K562 (cell line): ENCODE data around the gene ABHD16B. TPM values are rescaled to one million over a fixed set of nuclear protein-coding genes. Genes with fewer than 3 reads are reported as not detected.

Experiments used
- ATAC-seq: fragments of 200-7000 bp; cut with Tn5 transposase; 3 replicates; pipeline ENCODE4 v1.9.1; 2020; ENCODE audit warnings: moderate library complexity
- BruUV-seq: library from RNA; stranded (reverse); fragments of 400-500 nt; replicated peaks from 2 replicates; lab custom pipeline; 2021; lab: Mats Ljungman, UMichigan
- CTCF ChIA-PET: fragments of 300-600 bp; formaldehyde crosslinking; extraction: SDS; loops from one replicate; lab custom pipeline; 2021; ENCODE audit warnings: low intra/inter-chr PET ratio; lab: Yijun Ruan, JAX
- POLR2A ChIA-PET: fragments of 300-600, 350-650 bp; sonication (Branson Sonifier 250); formaldehyde crosslinking; extraction: SDS; loops from one replicate; lab custom pipeline; 2021; ENCODE audit warnings: antibody characterized with exemption, inconsistent platforms; lab: Yijun Ruan, JAX
- DNase-seq, 4 experiments: peaks; one replicate each; pipeline versions ENCODE4 v3.0.0 to v3.0.0-alpha.2; 2011 to 2018; ENCODE audit warnings: low spot score in 3 of 4, mixed read lengths in 3 of 4; ENCODE audit errors: extremely low read depth in 1 of 4
- FAIRE-seq: peaks from 2 replicates; lab custom pipeline; 2011; peaks lifted over from hg19 to GRCh38; lab: Jason Lieb, UNC
- H2AFZ ChIP-seq: 2 replicates; pipeline ENCODE4 v1.6.0; 2011; ENCODE audit warnings: low read depth, low read length, control low read depth, inconsistent platforms
- H3K27ac ChIP-seq: fragments of 200-600 bp; 3 replicates; pipeline ENCODE4 v1.8.0; 2011; ENCODE audit warnings: low read depth, mild to moderate bottlenecking, control low read depth, inconsistent platforms, low read length, moderate library complexity, mixed read lengths; ENCODE audit errors: extremely low read depth
- H3K27me3 ChIP-seq, 2 experiments: fragments of 300-600 bp in 1 of 2; 2 replicates in 1 of 2; 3 replicates in 1 of 2; pipeline versions ENCODE4 v1.6.0 to v1.8.0; 2011; ENCODE audit warnings: inconsistent platforms in 2 of 2, low read length in 2 of 2, mild to moderate bottlenecking in 1 of 2, mixed read lengths in 1 of 2, moderate library complexity in 1 of 2; ENCODE audit not compliant: control insufficient read depth in 2 of 2, insufficient read depth in 2 of 2
- H3K36me3 ChIP-seq: fragments of 300-600 bp; 3 replicates; pipeline ENCODE4 v1.8.0; 2011; ENCODE audit warnings: mild to moderate bottlenecking, low read length, inconsistent platforms; ENCODE audit not compliant: control insufficient read depth, insufficient read depth
- H3K4me1 ChIP-seq, 2 experiments: fragments of 200-600 bp in 1 of 2; replicated peaks in 1 of 2; 2 replicates in 1 of 2; 3 replicates in 1 of 2; pipeline versions ENCODE4 v1.5.1 to v1.8.0; 2011; ENCODE audit warnings: inconsistent platforms in 2 of 2, low read length in 2 of 2, mild to moderate bottlenecking in 1 of 2, mixed read lengths in 1 of 2, moderate library complexity in 1 of 2; ENCODE audit not compliant: control insufficient read depth in 2 of 2, insufficient read depth in 2 of 2
- H3K4me2 ChIP-seq: 2 replicates; pipeline ENCODE4 v1.6.1; 2011; ENCODE audit warnings: low read length, control low read depth, inconsistent platforms, mixed read lengths; ENCODE audit not compliant: insufficient read depth
- H3K4me3 ChIP-seq: fragments of 200-600 bp; sonication (generic), shearing (Covaris generic); 2 replicates; pipeline ENCODE4 v1.5.1; 2016; ENCODE audit warnings: control low read depth, inconsistent platforms
- H3K79me2 ChIP-seq: fragments of 200-600 bp; 3 replicates; pipeline ENCODE4 v1.8.0; 2011; ENCODE audit warnings: low read length, inconsistent platforms; ENCODE audit not compliant: control insufficient read depth, insufficient read depth
- H3K9ac ChIP-seq, 2 experiments: 2 replicates each; pipeline versions ENCODE4 v1.6.0 to v1.6.1; 2011; ENCODE audit warnings: low read depth in 2 of 2, low read length in 2 of 2, control low read depth in 1 of 2, inconsistent platforms in 1 of 2, mild to moderate bottlenecking in 1 of 2, mixed read lengths in 1 of 2; ENCODE audit not compliant: insufficient read depth in 1 of 2
- H3K9me1 ChIP-seq: one replicate; pipeline ENCODE4 v1.6.0; 2011; ENCODE audit warnings: inconsistent platforms, mild to moderate bottlenecking, low read length, moderate library complexity; ENCODE audit not compliant: control insufficient read depth, insufficient read depth
- H3K9me3 ChIP-seq: replicated peaks from 2 replicates; pipeline ENCODE4 v1.5.1; 2011; ENCODE audit warnings: low read depth, low read length, inconsistent platforms; ENCODE audit not compliant: control insufficient read depth, insufficient read depth
- H4K20me1 ChIP-seq: replicated peaks from 2 replicates; pipeline ENCODE4 v1.6.1; 2011; ENCODE audit warnings: low read length, inconsistent platforms, mixed read lengths; ENCODE audit not compliant: control insufficient read depth, insufficient read depth
- JUN ChIP-seq, 2 experiments: sonication (generic) in 1 of 2; formaldehyde crosslinking in 1 of 2; IDR thresholded peaks; 2 replicates each; pipeline versions ENCODE4 v1.6.1 to v1.8.0; 2012 to 2022; ENCODE audit warnings: borderline replicate concordance in 2 of 2, mild to moderate bottlenecking in 2 of 2, improper control_type of control experiment in 1 of 2, low read depth in 1 of 2, low read length in 1 of 2, missing genetic modification reagents in 1 of 2
- KDM5B ChIP-seq: fragments of 200-600 bp; sonication (generic); IDR thresholded peaks from 2 replicates; pipeline ENCODE4 v1.6.1; 2012; ENCODE audit warnings: low read depth, mild to moderate bottlenecking, moderate library complexity, low read length, control low read depth, inconsistent platforms; ENCODE audit not compliant: insufficient replicate concordance
- MTA3 ChIP-seq: fragments of 450-650 bp; formaldehyde crosslinking; IDR thresholded peaks from 2 replicates; pipeline ENCODE4 v1.6.1; 2017; ENCODE audit warnings: mild to moderate bottlenecking, borderline replicate concordance
- ZNF431 ChIP-seq: sonication (generic); formaldehyde crosslinking; IDR thresholded peaks from 2 replicates; pipeline ENCODE4 v1.8.0; 2022; ENCODE audit warnings: mild to moderate bottlenecking, missing genetic modification reagents
- WGBS: fragments of 100-300 bp; shearing (Covaris generic); methylation state at CpG from one replicate; pipeline ENCODE4 v1.1.6; 2016; ENCODE audit warnings: low coverage, mixed read lengths; ENCODE audit not compliant: insufficient coverage; ENCODE audit errors: missing lambda C conversion rate; 5-methylcytosine and 5-hydroxymethylcytosine counted together
- in situ Hi-C: fragments of 300-500 bp; cut with MboI; formaldehyde crosslinking; loops from 4 replicates; pipeline ENCODE4 v1.15.0; 2018; ENCODE audit warnings: inconsistent platforms, mixed read lengths
- intact Hi-C: fragments of 100-400 bp; cut with micrococcal nuclease; formaldehyde crosslinking; loops from 2 replicates; pipeline ENCODE4 v1.14.2; 2022
- polyA plus RNA-seq, 8 experiments: library from polyadenylated mRNA; depleted of rRNA in 4 of 8; stranded (reverse) in 5 of 8; unstranded in 3 of 8; fragments of >200 nt; fragmentation: Nextera tagmentation in 2 of 8; fragmentation: Illumina TruSeq in 1 of 8; extraction: Ambion mirVana in 2 of 8; extraction: Trizol in 1 of 8; gene quantifications; 2 replicates each; pipeline versions ENCODE4 v1.2.1 to v1.2.3, GENCODE V29; 2011 to 2014; ENCODE audit warnings: inconsistent platforms in 1 of 8, missing spikeins in 1 of 8
- total RNA-seq, 7 experiments: library from RNA; depleted of rRNA in 6 of 7; stranded (reverse); fragments of >200 nt in 6 of 7; fragmentation: Illumina TruSeq in 2 of 7; extraction: Trizol in 2 of 7; gene quantifications; 2 replicates each; pipeline versions ENCODE4 v1.2.1 to v1.2.3, GENCODE V29; 2011 to 2021; ENCODE audit warnings: low replicate concordance in 1 of 7

ABHD16B gene
- total and polyA plus RNA-seq, 9 of the 15 experiments (the other 6 are each of a cell fraction or from before 2014, with no cell fraction given) = not detected

DNA sequence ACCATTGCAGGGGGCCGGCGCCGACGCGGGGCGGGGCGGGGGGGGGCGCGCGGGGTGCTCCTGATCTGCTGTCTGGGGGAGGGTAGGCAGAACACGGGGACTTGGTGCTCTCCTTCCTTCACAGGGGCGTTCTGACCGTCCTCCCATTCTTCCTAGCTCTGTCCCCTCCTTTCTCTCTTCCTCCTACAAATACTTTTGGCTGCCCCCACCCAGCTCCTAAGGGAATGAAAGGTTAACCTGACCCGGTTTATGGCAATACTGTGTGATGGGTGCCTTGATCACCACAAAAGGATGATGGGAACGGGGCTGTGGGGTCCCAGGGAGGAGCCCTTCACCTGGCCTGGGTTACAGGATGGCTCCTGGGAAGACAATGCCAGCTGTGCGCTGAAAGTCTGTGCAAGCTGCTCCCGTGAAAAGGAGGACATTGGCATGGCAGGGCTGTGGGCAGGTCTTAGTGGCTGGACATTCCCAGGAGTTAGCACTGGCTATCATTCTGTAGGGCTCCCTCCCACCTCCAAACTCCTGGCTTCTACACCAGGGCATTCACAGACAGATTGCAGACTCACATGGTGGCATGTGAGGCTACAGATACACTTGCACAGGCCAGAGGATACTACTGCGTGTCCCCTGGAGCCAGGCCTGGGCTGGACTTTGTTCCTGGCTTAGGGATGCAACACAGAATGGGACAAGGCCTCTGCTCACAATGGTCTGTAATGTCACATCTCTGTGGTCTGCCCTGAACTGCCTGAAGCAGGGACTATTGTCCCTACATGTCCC is 1.9 kb downstream of the ABHD16B start:
- Histone ChIP-seq H3K9me1 (no peaks in the 10 kb centered on the region), H3K27me3 (no peaks in the 10 kb centered on the region), H3K4me2 (peak overlapping the region; percentile 83), H3K4me3 (peak overlapping the region; percentile 95), H4K20me1 (no peaks in the 10 kb centered on the region), H3K4me1 (peaks cover 21 to 77% of the 10 kb centered on the region in 2 experiments), H2AFZ (no peak overlapping the region), H3K9me3 (no peaks in the 10 kb centered on the region), H3K9ac (peak overlapping the region; percentile 92 to 93), H3K79me2 (peaks cover 43% of the 10 kb centered on the region), H3K27ac (peak overlapping the region; percentile 75), H3K36me3 (peaks cover 31% of the 10 kb centered on the region; the same call in 2 of the 3 replicates)
- no peak for ATAC-seq
- ChIA-PET CTCF (interaction anchor here (0.7 to 2.4 kb wide), 4 partner anchors 44 to 325 kb away, joined by 3 to 18 read pairs (median 8); partner anchors contain the start of genes ARFRP1, PTK6 and ZGPAT), POLR2A (interaction anchor here (0.6 to 3.2 kb wide), 10 partner anchors 8 to 242 kb away, joined by 3 to 23 read pairs (median 4); partner anchors contain the start of genes ARFRP1 and ZGPAT)
- in situ Hi-C loops = loop anchor here (5.0 kb wide), 1 partner anchor 156 kb away; the partner anchor contains the start of genes ARFRP1 and ZGPAT
- WGBS = 82% methylated on average over 7 of the region's 18 CpGs
- no peak for FAIRE-seq
- intact Hi-C loops = loop anchor here (10.0 kb wide), 2 partner anchors 112 to 308 kb away; partner anchors contain the start of genes FNDC11 and SAMD10
- no TSS peak for BruUV-seq
- TF ChIP-seq MTA3 = no peak
- no peak for TF ChIP-seq JUN (IDR thresholded peaks at IDR 0.05; ENCODE audit: borderline replicate concordance, low read depth, low read length)
- 0 out of 2 replicates have a peak, but pooled peaks have one; percentile 36 for TF ChIP-seq JUN (CRISPR knock-in tag; IDR thresholded peaks at IDR 0.05; ENCODE audit: borderline replicate concordance)
- 0 out of 2 replicates have a peak, but pooled peaks have one; percentile 15 for TF ChIP-seq ZNF431 (CRISPR knock-in tag)
- peak; percentile 26 for TF ChIP-seq KDM5B
- DNase-seq = peak in 1 of 4 experiments; percentile 42
